ENCODE results near the gene CHRDL2.
"Not testable (repeated sequence)": the region's sequence is repeated elsewhere in the genome, so short reads cannot be mapped to it uniquely, and the experiment has no call there.

The CHRDL2 gene, protein sequence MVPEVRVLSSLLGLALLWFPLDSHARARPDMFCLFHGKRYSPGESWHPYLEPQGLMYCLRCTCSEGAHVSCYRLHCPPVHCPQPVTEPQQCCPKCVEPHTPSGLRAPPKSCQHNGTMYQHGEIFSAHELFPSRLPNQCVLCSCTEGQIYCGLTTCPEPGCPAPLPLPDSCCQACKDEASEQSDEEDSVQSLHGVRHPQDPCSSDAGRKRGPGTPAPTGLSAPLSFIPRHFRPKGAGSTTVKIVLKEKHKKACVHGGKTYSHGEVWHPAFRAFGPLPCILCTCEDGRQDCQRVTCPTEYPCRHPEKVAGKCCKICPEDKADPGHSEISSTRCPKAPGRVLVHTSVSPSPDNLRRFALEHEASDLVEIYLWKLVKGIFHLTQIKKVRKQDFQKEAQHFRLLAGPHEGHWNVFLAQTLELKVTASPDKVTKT

DNA sequence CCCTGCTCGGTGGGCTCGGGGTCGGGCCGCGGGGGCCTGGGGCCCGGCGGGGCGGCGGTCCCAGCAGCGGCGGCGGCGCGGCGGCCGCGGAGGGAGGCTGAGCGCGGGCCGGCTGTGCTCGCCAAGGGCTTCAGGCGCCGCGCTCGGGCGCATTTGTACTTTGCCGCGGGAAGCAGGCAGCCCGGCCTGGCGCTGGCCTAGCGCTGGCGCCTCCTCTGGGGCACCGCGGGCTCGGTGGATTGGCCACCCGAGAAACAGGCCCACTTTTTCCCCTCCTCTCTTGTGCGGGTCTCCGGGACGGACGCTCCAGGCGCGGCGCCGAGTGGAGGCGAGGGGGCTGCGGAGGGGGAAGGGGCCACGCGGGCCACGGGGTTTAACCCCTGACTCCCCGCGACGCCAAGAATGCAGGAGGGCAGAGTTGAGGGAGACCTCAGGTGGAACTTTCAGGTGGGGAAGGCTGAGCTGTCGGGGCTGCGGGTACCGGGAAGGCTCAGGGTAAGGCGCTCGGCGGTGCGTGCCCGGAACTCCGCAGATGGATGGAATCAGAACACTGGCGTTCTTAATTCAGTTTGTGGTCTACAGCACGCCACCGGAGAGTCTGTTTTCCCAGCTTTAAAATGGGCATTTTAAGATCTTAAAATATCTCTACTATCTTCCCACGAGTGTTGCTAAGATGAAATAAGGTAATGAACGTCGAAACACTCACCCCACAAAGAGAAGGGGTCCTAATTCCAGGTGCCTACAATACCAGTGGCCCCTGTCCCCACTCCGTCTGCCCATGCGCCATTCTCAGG, at the start of gene CHRDL2:
TSS of gene CHRDL2 (minus strand) at position 126 of the 794 bp plus-strand sequence. CDS start 538 bp downstream, outside the sequence.
- ATAC-seq: peak in 1 of 2 donors; percentile 23

DNA sequence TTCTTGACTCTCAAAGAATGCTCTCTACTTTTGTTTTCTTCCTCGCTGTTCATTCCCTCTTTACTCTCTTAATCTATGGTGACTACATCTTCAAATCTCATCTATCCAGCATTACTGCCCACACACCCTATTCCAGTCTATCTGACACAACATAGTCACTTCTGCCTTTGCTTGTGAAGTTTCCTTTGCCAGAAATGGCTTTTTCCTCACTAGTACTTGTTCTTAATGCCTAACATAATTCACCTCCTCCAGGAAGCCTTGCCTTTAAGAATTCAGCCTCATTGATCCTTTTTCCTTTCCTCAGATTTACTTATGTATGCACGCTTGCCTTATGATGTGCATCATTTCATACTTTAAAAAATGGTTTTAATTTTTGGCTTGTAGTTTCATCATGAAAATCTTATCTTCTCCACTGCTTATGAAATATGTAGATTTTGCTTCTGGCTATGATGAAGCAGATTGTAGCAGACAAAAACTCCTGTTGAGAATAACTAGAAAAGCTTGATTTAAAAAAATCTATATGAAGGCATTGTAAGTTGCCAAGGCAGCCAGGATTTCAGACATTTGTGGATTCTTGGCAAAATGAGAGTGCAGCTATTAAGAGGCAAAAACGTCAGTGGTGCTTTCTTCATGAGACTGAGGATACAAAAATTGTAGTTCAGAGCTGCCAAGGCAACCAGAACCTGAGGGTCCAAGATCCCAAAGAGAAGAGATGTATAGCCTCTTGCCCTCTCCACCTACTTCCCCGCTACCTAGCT, 49.2 kb upstream of the CHRDL2 start:
- no peak for ATAC-seq

DNA sequence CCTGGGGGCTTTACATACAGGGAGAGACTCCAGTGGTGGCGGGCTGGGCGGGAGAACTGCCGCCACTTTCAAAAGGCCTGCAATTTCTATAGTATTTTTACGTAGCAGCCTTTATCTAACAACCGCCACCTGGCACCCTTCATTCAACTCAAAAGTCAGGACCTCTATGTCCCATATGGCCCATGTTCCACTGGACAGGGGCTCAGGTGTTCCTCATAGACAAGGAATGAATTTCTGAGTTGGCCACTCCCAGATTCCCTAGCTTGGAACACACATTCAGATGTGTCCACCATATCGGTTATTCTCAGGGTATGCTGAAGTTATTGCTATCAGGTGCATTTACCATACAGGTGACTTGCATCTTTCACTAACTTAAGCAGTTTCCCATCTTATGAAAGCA, 47.4 kb upstream of the CHRDL2 start:
- no peak for ATAC-seq

DNA sequence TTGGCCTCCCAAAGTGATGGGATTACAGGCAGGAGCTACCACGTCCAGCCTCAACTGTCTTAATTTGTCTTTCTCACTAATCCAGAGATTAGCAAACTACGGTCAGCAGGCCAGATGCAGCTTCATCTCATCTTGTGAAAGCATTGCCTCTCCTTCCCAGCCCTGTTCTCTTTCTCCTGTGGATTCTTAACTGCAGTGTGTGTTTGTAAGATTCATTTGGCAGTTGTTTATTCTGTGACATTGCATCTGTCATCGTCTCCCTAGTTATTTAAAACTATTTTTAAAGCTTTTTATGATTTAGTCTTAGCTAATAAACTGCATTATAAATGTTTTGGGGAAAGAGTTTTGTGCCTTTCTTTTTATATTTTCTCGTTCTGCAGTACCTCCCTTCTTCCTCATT, 46.7 kb upstream of the CHRDL2 start:
- ATAC-seq: no peak

DNA sequence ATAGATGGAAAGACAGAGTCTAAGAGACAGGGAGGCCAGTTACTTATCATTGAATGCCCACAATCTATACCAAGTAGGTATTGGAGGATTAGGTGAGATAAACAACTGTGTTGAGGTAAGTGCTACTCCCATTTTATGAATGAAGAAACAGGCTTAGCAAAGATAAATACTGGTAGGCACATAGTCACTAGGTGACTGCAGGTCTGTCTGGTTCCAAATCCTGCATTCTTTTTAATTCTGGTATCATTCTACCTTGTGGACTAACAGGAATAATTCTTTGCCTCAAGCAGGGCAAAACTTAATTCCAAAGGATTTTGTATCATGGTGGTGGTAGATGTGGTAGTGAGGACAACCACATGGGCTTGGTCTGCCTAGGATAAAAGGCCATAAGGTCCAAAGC, 45.8 kb upstream of the CHRDL2 start:
- ATAC-seq: no peak

DNA sequence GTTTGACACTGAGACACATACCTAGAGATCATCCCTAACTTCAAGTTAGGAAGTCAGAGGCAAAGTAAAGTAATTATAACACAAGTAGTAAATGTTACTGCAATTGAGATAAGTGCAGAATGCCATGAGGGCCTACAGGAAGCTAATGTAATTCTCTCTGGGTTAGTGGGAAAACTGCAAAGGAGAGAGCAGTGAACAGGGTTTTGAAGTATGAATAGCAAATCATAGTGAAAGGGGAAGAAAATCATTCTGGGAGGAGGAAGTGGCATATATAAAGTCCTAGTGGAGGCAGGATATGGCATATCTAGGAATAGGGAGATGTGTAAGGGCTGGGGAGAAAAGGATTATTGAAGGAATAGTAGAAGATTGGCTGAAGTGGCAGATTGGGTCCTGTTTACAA, 45.3 kb upstream of the CHRDL2 start:
- ATAC-seq: no peak

DNA sequence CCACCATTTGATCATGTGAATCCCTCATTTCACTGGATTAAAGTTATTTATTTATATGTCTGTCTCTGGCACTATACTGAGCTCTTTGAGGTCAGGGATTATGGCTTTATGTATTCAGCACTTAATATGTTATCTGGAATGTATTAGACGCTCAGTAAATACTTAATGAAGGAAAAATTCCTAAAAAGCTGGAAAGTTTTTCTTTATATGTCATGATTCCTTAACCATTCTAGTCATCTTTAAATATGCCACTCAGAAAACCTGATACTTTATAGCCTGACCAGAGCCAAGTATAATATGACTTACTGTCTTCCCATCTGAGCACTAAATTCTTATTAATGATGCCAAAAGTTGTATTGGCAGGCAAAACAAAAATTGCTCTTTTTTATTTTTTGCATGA, 44.5 kb upstream of the CHRDL2 start:
- no peak for ATAC-seq

DNA sequence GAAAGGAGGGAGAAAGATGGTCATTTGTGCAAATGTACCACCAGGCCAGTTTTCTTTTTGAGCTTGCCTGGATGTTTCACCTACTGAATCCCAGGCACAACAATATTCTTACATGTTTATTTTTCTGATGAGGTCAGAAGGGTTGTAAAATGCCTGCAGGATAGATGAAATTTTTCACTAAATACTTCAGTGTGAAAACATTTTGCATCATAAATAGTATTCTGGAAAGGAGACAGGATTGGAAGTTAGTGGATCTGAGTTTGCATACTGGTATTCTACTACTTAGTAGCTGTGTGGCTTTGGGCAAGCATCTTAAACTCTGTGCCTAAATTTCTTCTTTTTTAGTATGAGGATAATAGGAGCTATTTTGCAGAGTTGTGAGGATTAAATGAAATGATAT, 42.2 kb upstream of the CHRDL2 start:
- no peak for ATAC-seq

DNA sequence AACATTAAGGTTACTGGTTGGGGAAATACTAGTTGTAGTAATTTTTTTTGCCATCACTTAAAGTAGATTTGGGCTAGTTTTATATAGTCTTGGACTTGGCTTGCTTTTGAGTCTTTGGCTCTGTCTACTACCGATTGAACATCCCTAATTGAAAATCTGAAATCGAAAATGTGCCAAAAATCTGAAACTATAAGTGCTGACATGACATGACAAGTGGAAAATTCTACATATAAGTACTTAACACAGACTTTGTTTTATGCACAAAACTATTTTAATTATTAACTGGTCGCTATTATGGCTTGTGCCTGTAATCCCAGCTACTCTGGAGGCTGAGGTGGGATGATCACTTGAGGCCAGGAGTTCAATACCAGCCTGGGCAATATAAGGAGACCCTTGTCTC, 39.9 kb upstream of the CHRDL2 start:
- no peak for ATAC-seq

DNA sequence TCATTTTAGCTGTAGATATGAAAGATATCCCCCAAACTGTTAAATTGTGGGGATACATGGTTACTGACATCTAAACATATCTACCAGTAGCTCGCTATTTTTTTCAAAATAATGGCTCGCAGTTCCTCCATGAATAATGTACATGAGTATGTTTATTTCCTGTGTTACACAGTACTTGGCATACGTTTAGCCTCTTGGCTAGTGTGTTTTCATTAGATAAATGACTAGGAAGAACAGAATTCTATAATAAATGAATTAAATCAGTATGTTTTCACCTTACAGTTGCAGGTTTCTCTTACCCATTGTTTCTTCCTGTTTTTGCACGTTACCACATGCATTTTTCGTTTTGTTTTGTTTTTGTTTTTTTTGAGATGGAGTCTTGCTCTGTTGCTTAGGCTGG, 39.2 kb upstream of the CHRDL2 start:
- ATAC-seq: no peak

DNA sequence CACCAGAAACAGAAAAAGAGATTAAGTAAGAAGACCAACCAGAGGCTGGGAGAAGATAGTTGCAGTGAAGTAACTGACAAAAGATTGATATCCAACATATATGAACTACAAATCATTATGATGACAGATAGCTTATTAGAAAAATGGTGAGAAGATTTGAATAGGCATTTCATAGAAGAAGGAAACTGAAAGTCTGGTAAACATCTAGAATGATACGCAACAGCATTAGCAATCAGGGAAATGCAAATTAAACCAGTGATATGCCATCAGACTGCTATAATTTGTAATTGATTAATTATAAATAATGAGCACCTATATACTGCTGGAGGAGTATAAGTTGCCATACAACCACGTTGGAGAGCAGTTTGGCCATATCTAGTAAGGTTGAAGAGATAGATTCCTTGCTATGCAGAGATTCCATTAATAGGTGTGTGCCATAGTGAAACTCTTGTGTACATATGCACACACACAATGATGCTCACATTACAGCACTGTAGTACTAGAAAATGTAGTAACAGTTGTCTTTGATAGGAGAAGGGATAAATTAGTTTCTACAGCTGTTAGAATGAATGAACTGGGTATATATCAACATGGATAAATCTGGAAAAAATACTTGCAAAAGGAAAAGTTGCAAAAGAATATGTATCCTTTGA, 38.0 kb upstream of the CHRDL2 start:
- peak; percentile 50 to 61 for ATAC-seq

DNA sequence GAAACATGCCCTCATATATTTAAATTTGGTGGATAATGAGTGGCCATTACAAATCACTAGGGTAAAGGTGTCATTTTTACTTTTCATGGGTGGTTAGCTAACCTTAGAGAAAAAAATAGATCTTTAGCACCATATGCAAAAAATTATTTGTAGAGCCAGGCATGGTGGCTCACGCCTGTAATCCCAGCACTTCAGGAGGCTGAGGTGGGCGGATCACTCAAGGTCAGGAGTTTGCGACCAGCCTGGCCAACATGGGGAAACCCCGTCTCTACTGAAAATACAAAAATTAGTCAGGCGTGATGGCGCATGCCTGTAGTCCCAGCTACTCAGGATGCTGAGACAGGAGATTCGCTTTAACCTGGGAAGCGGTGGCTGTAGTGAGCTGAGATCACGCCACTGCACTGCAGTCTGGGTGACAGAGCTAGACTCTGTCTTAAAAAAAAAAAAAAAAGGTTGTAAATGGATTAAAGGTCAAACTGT, 37.0 kb upstream of the CHRDL2 start:
- ATAC-seq: peak; percentile 64 to 80

DNA sequence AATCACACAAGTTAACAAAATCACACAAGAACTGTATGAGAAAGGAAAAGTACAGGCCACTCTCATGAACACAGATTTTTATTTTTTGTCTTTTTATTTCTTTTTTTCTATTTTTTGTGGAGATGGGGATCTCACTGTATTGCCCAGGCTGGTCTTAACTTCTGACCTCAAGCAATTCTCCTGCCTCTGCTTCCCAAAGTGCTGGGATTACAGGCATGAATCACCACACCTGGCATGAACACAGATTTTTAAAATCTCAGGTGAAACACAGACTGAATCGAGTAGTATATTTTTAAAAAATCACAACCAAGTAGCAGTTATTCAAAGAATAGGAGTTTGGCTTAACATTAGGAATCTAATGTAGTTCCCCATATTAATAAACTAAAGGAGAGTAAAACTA, 35.7 kb upstream of the CHRDL2 start:
- no peak for ATAC-seq

DNA sequence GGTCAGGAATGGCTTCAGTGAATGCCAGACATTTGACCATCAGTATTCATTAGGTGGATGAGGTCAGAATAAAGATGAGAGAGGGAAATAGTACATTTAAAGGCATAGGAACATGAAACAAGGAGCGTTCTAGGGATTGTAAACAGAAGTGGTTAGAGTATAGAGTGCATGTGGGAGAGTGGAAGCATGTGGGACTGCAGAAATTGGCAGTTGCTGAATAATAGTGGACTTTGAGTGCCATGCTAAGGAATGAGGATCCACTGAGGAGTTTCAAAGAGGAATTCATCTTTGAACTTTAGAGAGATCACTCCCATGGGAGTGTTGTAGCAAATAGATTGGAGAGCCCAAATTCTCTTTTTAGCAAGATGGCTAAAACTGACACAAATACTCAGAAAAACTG, 25.3 kb upstream of the CHRDL2 start:
- no peak for ATAC-seq

DNA sequence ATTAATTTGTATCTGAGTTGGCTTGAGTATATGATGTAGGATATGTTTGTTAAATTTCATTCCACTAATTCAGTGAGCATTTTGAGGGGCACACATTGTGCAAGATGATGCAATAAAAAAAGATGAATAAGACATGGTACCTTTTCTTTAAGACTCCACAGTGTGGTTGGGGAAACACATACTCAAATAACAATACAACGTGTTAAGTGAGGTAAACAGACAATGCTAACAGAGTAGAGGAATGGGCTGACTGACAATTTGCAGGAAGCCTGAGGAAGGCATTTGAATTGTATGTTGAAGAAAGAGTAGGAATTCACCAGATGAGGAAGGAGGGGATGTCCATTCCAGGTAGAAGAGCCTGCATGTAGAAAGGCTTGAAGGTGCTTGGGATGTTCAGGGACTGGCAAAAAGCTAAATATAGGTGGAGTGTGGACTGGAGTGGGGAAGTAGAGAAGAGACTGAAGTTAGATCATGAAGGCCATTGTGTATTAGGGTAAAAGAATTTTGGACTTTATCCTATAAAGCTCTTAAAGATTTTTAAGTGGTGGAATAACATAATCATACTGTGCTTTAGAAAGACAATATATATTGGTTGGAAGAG, 24.3 kb upstream of the CHRDL2 start:
- ATAC-seq: no peak

DNA sequence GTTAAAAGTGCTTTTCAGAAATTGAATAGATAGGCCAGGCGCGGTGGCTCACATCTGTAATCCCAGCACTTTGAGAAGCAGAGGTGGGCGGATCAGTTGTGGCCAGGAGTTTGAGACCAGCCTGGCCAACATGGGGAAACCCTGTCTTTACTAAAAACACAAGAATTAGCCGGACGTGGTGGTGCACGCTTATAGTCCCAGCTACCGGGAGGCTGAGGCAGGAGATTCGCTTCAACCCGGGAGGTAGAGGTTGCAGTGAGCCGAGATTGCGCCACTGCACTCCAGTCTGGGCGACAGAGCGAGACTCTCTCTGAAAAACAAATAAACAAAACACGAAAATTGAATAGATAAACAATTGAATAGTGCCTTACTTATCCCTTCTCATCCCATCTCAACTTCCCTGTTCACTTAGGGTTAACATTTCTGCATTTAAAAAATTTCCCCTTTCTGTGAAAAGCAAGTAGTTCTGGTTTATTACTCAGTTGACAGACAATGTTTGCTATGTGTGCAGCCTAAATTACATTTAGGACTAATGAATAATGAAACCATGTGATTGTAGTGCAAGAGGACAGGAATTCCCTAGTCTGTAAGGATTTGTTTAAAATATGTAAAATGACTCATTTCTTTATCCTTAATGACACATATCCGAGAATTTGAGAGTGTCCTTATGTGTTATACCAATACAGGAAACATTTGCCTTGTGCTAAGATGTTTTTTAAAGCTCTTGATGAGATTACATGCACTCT, 23.5 kb upstream of the CHRDL2 start:
- peak in 1 of 2 donors; percentile 49 for ATAC-seq

DNA sequence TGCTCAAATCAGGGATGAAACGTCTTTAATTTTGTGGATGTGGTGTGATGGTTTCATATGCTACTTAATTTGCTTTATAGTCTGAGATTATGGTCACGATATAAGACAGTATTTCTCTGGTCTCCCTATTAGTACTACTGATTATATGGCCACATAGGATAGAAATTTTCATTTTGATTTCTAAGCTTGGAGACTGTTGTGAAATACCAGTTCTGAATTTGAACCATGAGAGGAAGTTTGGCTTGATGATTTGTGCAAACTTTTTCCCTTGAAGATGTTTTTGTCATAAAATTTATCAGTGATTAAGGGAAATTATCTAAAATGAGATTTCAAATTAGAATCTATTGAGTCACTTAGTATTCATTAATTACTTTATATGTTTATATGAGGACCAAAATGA, 20.1 kb upstream of the CHRDL2 start:
- ATAC-seq: no peak

DNA sequence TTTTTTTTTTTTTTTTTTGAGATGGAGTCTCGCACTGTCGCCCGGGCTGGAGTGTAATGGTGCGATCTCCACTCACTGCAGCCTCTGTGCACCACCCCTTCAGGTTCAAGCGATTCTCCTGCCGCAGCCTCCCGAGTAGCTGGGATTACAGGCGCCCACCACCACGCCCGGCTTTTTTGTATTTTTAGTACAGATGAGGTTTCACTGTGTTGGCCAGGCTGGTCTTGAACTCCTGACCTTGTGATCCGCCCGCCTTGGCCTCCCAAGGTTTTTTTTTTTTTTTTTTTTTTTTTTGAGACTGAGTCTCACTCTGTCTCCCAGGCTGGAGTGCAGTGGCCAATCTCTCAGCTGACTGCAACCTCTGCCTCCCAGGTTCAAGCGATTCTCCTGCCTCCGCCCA, 19.4 kb upstream of the CHRDL2 start:
- ATAC-seq: not testable (repeated sequence)

DNA sequence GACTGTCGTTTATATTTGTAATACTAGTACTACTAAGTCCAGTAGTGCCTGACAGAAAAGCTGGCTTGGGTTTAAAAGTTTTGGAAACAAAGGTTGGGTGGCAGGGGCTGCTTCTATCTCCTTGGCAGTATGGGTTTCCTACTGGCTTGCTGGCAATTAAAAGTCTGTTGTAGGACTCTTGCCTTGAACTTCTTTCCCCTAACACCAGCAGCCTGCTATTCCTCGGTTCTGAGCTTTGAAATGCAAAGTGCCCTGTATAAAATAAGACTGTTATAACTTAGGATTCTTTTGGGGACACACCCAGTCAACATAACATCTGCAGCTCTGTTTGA, 18.7 kb upstream of the CHRDL2 start:
- no peak for ATAC-seq

DNA sequence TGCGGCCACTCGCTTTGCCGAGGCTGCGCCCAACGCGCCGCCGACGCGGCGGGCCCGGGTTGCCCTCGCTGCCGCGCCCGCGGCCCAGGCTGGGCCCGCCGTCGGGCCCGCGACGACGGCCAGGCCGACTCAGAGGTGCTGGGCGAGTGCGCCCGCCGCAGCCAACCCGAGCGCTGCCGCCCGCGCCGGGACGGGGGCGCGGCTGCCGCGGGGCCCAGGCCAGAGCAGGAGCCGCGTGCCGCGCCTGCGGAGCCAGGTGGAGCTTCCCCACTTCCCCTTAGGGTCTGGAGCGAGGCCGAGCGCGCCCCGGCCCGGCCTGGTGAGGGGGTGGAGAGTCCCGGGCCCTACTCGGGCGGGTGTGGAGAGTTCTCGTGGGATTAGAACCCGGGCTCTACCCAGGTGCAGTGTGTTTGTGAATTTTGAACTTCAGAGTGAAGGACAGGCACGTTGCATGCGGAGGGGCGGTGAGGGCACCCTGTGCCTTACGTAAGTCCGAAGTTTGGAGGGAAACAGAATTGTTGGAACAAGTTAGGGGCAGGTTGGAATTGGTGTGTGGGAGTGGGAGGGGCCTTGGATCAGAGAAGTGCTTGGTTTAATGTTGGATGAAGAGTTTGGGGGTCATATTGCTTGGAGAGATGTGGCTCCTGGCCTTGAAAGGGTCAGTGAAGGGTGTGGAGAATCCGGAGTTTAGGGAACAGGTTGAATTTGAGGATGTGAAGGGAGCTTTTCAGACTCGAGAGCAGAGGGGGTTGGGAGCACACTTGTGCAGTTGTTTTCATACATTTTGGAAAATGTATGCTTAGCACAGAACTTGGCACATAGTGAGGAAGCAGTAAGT, 18.1 kb upstream of the CHRDL2 start:
- ATAC-seq: peak; percentile 61 to 72

All from activated CD4-positive, CD25-positive, alpha-beta regulatory T cell treated with anti-CD3 and anti-CD28 coated beads, Interleukin-2, amount 50 U/mL, for 24 hours (primary cell).